Measurements from ENCODE around the gene TMEM158.

The TMEM158 gene

GRCh38 chr3:45199837-45200648 is 26.0 kb downstream of the TMEM158 start:
- peak; percentile 53 for DNase-seq (ENCODE audit: low read depth)

GRCh38 chr3:45198264-45199260 is 27.5 kb downstream of the TMEM158 start:
- no peak for DNase-seq (ENCODE audit: low read depth)

- DNase-seq (ENCODE audit: low read depth) = no peak
These were observed 31.3 kb downstream of the TMEM158 start for GRCh38 chr3:45194791-45195190.

GRCh38 chr3:45191924-45192417 is 34.1 kb downstream of the TMEM158 start:
- no peak for DNase-seq (ENCODE audit: low read depth)

GRCh38 chr3:45191424-45191823 is 34.7 kb downstream of the TMEM158 start:
- no peak for DNase-seq (ENCODE audit: low read depth)

GRCh38 chr3:45188719-45189659 is 37.1 kb downstream of the TMEM158 start:
- DNase-seq (ENCODE audit: low read depth) = no peak

- DNase-seq (ENCODE audit: low read depth) = no peak
These were observed 38.4 kb downstream of the TMEM158 start for GRCh38 chr3:45187694-45188141.

GRCh38 chr3:45186871-45187270 is 39.2 kb downstream of the TMEM158 start:
- DNase-seq (ENCODE audit: low read depth) = no peak

GRCh38 chr3:45185461-45185860 is 40.6 kb downstream of the TMEM158 start:
- no peak for DNase-seq (ENCODE audit: low read depth)

GRCh38 chr3:45185052-45185451 is 41.0 kb downstream of the TMEM158 start:
- no peak for DNase-seq (ENCODE audit: low read depth)

- DNase-seq (ENCODE audit: low read depth) = no peak
These were observed 42.2 kb downstream of the TMEM158 start for GRCh38 chr3:45183872-45184262.

GRCh38 chr3:45182915-45183871 is 42.9 kb downstream of the TMEM158 start:
- peak; percentile 40 for DNase-seq (ENCODE audit: low read depth)

- DNase-seq (ENCODE audit: low read depth) = no peak
These were observed 44.6 kb downstream of the TMEM158 start for GRCh38 chr3:45181496-45181895.

- no peak for DNase-seq (ENCODE audit: low read depth)
These were observed 45.2 kb downstream of the TMEM158 start for GRCh38 chr3:45180899-45181298.

GRCh38 chr3:45180051-45180450 is 46.0 kb downstream of the TMEM158 start:
- peak; percentile 68 for DNase-seq (ENCODE audit: low read depth)

GRCh38 chr3:45179163-45179562 is 46.9 kb downstream of the TMEM158 start:
- no peak for DNase-seq (ENCODE audit: low read depth)

GRCh38 chr3:45178183-45179023 is 47.7 kb downstream of the TMEM158 start:
- no peak for DNase-seq (ENCODE audit: low read depth)

GRCh38 chr3:45176912-45177311 is 49.2 kb downstream of the TMEM158 start:
- DNase-seq (ENCODE audit: low read depth) = no peak
